Activated CD4-positive, CD25-positive, alpha-beta regulatory T cell treated with anti-CD3 and anti-CD28 coated beads, Interleukin-2, amount 50 U/mL, for 72 hours (primary cell): ENCODE measurements around the gene ART5.
A peak's percentile ranks its signal among the peaks of the same experiment; 100 is the strongest.
"Not testable (repeated sequence)": the region's sequence is repeated elsewhere in the genome, so short reads cannot be mapped to it uniquely, and the experiment has no call there.

ENCODE experiments used
- DNase-seq: peaks from one replicate; pipeline ENCODE4 v3.0.0; 2021

Gene ART5

GRCh38 chr11:3616721-3617460 is 24.9 kb downstream of the ART5 start:
- no peak for DNase-seq

- no peak for DNase-seq
Measured at GRCh38 chr11:3615998-3616397, 25.8 kb downstream of the ART5 start.

- peak; percentile 54 for DNase-seq
Measured at GRCh38 chr11:3614742-3615171, 27.0 kb downstream of the ART5 start.

GRCh38 chr11:3613998-3614741 is 27.6 kb downstream of the ART5 start:
- no peak for DNase-seq

GRCh38 chr11:3611976-3612678 is 29.7 kb downstream of the ART5 start:
- DNase-seq: no peak

GRCh38 chr11:3610846-3611245 is 30.9 kb downstream of the ART5 start:
- DNase-seq: no peak

GRCh38 chr11:3609416-3610265 is 32.2 kb downstream of the ART5 start:
- no peak for DNase-seq

GRCh38 chr11:3605771-3606203 is 36.0 kb downstream of the ART5 start:
- no peak for DNase-seq

GRCh38 chr11:3605283-3605662 is 36.5 kb downstream of the ART5 start:
- DNase-seq: no peak

GRCh38 chr11:3604167-3604566 is 37.6 kb downstream of the ART5 start:
- DNase-seq: no peak

GRCh38 chr11:3600201-3600600 is 41.6 kb downstream of the ART5 start:
- not testable (repeated sequence) for DNase-seq

- DNase-seq: not testable (repeated sequence)
Measured at GRCh38 chr11:3597743-3598142, 44.0 kb downstream of the ART5 start.

GRCh38 chr11:3591326-3591725 is 50.5 kb downstream of the ART5 start:
- not testable (repeated sequence) for DNase-seq

- DNase-seq: not testable (repeated sequence)
Measured at GRCh38 chr11:3590193-3590592, 51.6 kb downstream of the ART5 start.

GRCh38 chr11:3588776-3589175 is 53.0 kb downstream of the ART5 start:
- DNase-seq: not testable (repeated sequence)
